ENCODE results near the gene PI16.
"Not testable (repeated sequence)": the region's sequence is repeated elsewhere in the genome, so short reads cannot be mapped to it uniquely, and the experiment has no call there.

GRCh38 chr6:36942329-36942728 is 12.2 kb upstream of the PI16 start:
- TF ChIP-seq POLR2A (IDR thresholded peaks at IDR 0.05; ENCODE audit: low read depth, low read length); TAF1 (IDR thresholded peaks at IDR 0.05; ENCODE audit: borderline replicate concordance, low read depth, low read length); POLR2AphosphoS5 (IDR thresholded peaks at IDR 0.05; ENCODE audit: low read depth, low read length): not testable (repeated sequence)

Measured in GM12892 (cell line).